Measurements from ENCODE around the gene TRIM24.

GRCh38 chr7:138543739-138544138, 83.7 kb downstream of the TRIM24 start:
- TF ChIP-seq CTCF (IDR thresholded peaks at IDR 0.05) (no peak), POLR2A (IDR thresholded peaks at IDR 0.05) (no peak)
